NCI-H2227 treated with DMSO at 0.1 percent for 48 hours (cell line): ENCODE measurements around the gene PDLIM5.
"Not testable (repeated sequence)": the region's sequence is repeated elsewhere in the genome, so short reads cannot be mapped to it uniquely, and the experiment has no call there.

Source experiments
- DNase-seq: peaks from one replicate; lab custom pipeline; 2025; lab: John Stamatoyannopoulos, UW

Gene PDLIM5

DNA sequence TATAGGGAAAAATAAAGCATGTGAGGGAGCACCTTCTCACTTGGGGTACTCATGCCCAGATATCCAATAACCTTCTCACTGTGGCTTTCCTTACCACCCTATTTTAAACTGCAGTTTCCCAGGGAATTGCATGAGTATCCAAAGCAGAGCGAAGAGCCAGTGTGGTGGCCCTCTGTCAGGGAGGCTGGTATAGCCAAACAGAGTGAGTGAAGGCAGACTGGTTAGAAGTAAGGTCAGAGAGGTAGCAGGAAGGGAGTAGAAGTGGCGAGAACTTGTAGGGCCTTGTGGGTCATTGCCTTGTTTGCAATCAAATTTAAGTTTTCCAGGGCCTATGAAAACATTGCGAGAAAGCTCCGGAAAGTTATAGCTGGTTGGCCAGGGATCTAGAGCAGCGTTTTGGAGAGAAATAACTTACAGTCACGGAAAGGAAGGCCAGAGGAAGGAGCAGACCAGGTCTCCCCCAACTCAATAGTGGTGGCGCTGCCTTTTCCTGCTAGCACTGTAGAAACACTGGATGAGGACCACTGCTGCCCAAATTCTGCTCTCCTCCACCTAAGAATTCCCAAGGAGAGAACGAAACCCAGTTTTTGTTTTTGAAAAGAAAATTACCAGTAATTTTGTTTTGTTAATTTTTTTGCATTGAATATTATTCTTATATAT lies 77.2 kb downstream of the PDLIM5 start:
- DNase-seq = no peak

GRCh38 chr4:94530073-94530472 lies 78.3 kb downstream of the PDLIM5 start:
- no peak for DNase-seq

DNA sequence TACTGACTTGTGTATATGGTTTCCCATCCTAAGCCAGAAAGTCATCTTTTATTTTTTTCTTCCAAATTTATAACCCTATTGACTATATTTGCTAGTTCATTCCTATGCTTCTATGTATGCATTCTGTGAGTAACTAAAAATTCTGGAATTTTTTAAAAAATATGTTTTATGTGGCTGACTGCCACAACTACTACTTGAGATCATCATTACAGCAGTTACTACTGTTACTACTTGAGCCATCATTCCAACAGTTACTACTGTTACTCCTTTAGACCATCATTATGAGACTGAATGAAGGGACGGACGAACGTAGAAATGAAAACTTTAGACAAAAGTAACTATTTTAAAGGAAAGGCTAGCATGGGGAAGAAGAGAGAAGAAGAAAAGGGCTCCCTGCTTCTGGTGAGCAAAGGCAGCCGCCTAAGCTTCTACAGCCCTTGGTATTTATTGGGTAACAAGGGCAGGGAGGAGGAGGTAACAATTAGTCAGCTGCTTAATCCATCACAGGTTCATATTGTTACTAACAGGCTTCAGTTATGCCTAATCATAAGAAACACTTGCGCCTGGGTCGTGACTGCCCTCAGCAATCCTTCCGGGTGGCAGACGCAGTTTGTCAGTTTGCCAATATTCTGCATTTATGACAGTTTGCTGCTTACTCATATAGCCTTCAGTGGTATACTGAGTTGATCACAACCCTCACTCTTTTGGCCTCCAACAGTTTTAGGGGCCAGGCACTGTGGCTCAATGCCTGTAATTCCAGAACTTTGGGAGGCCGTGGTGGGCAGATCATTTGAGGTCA lies 80.4 kb downstream of the PDLIM5 start:
- no peak for DNase-seq

- no peak for DNase-seq
Measured at GRCh38 chr4:94533405-94534223, 81.9 kb downstream of the PDLIM5 start.

GRCh38 chr4:94534401-94535312 lies 82.9 kb downstream of the PDLIM5 start:
- DNase-seq = no peak

DNA sequence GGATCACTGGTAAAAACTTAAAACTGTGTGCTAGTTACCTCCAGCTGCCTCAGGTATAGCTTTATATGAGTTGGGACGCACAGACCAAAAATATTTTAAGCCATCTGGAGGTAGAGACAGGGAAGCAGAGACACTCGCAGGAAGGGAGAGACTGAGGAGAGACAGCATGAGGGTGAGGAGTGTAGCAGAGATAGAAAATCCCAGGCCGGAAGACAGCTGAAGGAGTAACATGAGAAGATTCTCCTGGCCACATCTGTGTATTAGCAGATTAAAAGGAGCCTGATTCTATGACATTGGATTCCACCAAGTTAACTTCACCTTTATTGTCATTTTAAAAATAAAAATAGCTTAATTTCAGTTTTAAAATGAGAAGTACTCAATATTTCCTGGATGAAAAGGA lies 84.3 kb downstream of the PDLIM5 start:
- DNase-seq = no peak

DNA sequence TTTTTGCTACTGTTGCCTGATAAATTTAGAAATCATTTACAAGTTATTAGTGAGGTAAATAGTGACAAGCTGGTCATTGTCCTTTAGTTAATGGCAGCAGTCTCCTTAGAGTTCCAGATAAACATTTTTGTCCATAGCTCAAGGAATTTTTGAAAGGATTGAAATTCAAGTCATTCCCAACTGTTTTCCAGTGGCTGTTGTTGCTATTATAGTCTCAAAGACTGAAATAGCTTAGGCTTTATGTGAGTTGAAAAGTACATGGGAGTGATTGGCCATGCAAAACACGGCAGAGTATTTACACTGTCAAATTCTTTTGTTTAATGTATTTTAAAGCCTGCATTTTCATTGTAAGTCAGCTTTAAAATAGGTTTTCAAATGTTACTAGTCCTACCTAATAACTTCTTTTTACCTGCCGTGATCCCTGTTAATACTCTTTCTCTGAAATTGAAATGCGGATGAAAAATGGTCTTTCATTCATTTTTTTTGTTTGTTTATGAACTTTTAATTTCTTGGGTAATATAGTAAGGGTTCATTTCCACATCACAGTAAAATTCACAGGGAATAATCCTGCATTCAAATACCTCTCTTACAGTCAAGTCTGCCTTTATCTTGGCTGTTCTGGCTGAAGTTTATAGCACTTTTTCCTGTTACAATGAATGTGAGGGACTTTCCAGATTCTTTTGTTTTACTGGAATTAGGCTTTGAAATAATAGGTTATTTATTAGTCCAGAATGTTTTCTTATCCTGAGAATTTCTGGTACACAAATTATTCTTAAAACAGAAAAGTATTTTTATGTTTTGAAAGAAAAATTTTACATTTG lies 85.1 kb downstream of the PDLIM5 start:
- DNase-seq = no peak

DNA sequence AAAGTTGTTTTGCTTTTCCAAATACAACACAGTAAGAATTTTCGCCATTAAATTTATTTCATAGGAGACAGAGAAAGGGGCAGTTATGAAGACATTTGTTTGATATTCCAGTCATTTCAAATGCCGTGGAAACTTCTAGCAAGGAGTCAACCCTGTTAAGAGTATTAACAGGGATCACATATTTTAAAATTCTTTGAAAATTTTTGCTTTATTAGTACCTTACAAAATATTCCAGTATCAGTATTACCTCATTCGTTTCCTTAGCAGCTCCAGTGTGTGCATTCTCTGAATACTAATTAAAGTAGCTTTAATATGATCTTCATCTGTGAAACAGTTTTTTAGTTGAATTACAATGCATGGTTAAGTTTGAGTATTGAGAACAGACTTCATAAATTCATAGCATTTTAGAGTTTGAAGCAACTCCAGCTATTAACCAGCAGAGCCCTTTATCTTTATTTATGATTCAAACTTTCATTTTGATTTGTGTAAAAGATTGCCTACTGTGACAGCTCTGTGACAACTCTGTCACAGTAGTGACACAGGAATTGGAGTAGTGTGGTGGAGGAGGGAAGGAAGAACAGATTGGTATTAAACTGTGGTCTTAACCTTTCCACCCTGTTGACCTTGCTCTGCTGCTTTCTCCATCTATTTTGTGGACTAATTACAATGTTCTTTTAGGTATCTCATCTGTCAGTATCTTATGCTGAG lies 86.3 kb downstream of the PDLIM5 start:
- no peak for DNase-seq

DNA sequence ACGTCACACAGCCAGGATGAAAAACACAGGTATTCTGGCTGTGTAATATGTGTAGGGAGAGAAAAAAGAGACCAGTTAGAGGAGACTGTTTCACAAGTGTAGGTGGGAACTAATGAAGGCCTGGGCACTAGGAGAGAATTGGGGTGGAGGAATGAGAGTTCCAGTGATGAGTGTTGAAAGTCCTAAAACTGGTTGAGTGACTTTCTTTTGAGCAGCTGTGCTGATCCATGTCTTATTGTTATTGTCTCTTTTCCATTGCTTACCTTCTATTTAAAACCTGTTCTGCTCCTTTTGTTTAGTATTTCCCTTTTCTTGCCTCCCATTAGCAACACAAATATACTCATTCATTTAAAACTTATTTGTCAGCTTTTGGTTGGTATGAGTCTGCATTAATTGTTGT lies 88.7 kb downstream of the PDLIM5 start:
- no peak for DNase-seq

- DNase-seq = no peak
Measured at GRCh38 chr4:94544811-94545210, 93.1 kb downstream of the PDLIM5 start.

- no peak for DNase-seq
Measured at GRCh38 chr4:94545296-94545695, 93.6 kb downstream of the PDLIM5 start.

GRCh38 chr4:94546949-94547348 lies 95.2 kb downstream of the PDLIM5 start:
- DNase-seq = no peak

- DNase-seq = no peak
Measured at GRCh38 chr4:94548571-94548970, 96.8 kb downstream of the PDLIM5 start.

GRCh38 chr4:94550352-94550751 lies 98.6 kb downstream of the PDLIM5 start:
- DNase-seq = no peak

DNA sequence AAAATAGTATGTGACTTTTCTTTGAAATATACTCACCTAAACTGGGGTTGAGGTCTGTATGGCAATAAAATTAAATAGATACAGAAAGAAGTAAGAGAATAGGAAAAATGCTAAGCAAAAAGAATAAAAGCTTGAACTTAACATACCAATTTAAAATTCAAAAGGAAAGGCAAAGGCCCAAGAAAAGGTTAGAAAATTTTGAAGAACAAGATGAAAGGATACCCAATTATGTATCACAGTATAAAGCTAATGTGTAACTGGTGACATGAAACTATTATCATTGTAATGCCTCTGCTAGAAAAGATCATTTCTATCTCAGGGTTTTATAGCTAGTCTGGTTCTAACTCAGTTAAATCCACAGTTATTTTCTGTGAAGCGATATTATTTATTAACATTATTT lies 99.1 kb downstream of the PDLIM5 start:
- no peak for DNase-seq

DNA sequence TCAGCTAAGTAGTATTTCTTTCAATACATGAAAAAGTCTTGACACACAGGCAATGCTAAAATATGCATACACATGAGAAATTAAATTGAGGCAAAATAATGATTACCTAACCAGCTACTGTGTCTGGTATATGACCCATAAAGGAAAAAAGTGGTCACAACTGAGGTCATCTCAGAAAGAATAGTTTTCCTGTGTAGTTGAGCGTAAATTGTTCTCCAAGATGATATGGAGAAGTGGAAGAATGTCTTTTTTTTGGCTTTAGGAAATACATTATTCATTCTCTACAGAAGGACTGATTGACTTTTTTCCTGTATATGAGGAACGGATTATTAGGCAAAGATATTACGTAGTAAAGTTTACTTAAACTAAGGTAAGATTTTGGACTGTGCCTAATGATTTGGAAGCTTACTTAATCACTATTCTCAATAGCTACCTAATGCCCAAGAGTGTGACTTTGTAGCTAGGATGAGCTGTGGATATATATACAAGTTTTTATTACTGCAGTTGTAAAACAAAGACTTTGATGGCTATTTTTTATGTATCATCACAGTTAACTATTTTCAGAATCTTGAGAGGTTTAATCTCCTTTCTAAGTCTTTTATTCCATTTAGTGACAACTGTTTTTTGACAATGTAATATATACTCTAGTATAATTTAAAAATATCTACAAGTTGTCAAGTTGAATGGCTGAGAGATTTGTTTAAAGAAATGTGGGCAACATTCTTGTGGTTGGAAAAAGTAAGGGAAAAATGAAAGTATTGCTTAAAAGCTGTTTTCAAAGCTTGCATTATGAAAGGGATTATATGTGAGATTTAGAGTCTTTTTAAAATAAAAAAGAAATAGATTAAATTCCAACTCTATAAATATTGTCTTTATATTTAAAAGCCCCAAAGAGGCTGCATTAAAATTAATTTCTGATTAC lies 100.2 kb downstream of the PDLIM5 start:
- no peak for DNase-seq

GRCh38 chr4:94556047-94556446 lies 104.3 kb downstream of the PDLIM5 start:
- DNase-seq = not testable (repeated sequence)

GRCh38 chr4:94557632-94558031 lies 105.9 kb downstream of the PDLIM5 start:
- DNase-seq = not testable (repeated sequence)

DNA sequence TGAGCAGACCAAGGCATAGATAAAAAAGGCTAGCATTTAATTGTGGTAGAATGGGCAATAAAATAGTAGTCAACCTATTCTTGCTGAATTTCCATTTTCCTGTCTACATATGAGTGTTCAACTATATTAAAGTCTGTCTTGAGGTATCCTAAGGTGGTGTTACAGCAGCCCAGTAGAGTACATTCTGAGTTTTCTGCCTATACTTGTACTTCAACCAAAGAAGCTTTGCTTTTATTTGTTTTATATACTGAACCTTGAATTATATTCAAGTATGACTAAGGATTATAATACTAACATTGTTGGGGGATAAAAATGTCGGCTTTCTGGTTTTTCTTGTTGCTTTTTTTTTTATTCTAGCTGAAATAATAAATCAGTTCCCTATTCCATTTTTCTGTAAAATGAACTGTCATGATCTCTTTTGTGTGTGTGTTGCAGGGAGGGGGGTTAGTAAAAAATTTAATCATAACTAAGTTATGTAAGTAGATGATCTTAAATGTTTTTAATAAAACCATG lies 106.7 kb downstream of the PDLIM5 start:
- DNase-seq = no peak
